OCI-LY1 (cell line): Measurements from ENCODE around the gene MN1.

Experiments used
- CTCF ChIP-seq: fragments of 200-600 bp; sonication (generic), shearing (Covaris generic); IDR thresholded peaks from 2 replicates; pipeline ENCODE4 v1.5.1; 2017; ENCODE audit warnings: mild to moderate bottlenecking, antibody characterized with exemption, low read length, moderate library complexity, mixed read lengths
- EZH2 ChIP-seq: fragments of 200-600 bp; sonication (generic), shearing (Covaris generic); IDR thresholded peaks from 2 replicates; pipeline ENCODE4 v1.8.0; 2017; ENCODE audit warnings: borderline replicate concordance, mixed run types, mild to moderate bottlenecking, antibody characterized with exemption, low read length, moderate library complexity, mixed read lengths

- TF ChIP-seq CTCF (no peak), EZH2 (no peak)
These were observed 82.6 kb downstream of the MN1 start for GRCh38 chr22:27719036-27719347.
